Adipocyte (in vitro differentiated cells): ENCODE measurements around the gene LCTL.

ENCODE experiments used
- DNase-seq: peaks from one replicate; pipeline ENCODE4 v3.0.0-alpha.2; 2015; ENCODE audit warnings: low read depth
- H3K27me3 ChIP-seq: replicated peaks from 2 replicates; pipeline ENCODE4 v1.7.0; 2013; ENCODE audit warnings: mild to moderate bottlenecking, low read length, moderate library complexity; ENCODE audit not compliant: control insufficient read depth, insufficient read depth
- H3K36me3 ChIP-seq: 2 replicates; pipeline ENCODE4 v1.7.0; 2013; ENCODE audit warnings: low read length, mild to moderate bottlenecking, moderate library complexity; ENCODE audit not compliant: control insufficient read depth, insufficient read depth, severe bottlenecking
- H3K4me1 ChIP-seq: 2 replicates; pipeline ENCODE4 v1.7.0; 2013; ENCODE audit warnings: mild to moderate bottlenecking, low read length, moderate library complexity; ENCODE audit not compliant: control insufficient read depth, insufficient read depth
- H3K4me3 ChIP-seq: 2 replicates; pipeline ENCODE4 v1.7.0; 2013; ENCODE audit warnings: mild to moderate bottlenecking, low read length, moderate library complexity
- H3K9ac ChIP-seq: 2 replicates; pipeline ENCODE4 v1.7.0; 2013; ENCODE audit warnings: mild to moderate bottlenecking, low read length, moderate library complexity
- H3K9me3 ChIP-seq: 2 replicates; pipeline ENCODE4 v1.7.0; 2013; ENCODE audit warnings: mild to moderate bottlenecking, low read length, moderate library complexity; ENCODE audit not compliant: control insufficient read depth

The LCTL gene

DNA sequence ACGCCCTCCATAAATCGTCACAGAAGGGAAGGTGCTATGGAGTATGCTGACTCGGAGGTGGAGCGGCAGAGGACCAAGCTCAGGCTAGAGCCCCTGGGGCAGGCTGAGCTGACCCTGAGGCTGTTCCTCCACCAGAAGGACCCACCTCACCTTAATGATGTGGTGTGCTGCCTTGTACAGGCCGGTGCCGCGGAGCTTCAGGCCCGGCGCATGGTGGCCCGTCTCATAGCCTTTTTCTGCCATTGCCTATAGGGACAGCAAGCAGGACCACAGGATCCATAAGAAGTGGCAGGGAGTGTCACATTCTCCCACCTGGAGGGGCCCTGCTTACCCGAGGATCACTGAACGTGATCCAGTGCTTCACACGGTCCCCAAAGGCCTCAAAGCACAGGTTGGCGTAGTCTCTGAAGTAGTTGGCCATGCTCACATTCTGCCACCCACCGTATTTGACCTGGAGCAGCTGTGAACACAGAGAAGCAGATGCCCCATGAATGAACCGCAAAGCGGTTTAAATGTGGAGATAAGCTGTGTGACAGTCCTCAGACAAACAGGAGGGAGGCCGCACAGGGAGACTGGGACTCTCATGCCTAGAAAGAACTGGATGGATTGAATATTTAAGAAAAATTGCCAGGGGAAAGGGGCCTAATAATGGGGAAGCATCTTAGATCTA, 4.8 kb downstream of the LCTL start:
- Histone ChIP-seq H3K4me1 (no peaks in the 10 kb centered on the region), H3K36me3 (no peaks in the 10 kb centered on the region), H3K4me3 (no peak overlapping the region), H3K27me3 (no peaks in the 10 kb centered on the region), H3K9me3 (peaks cover under 1% of the 10 kb centered on the region), H3K9ac (no peak overlapping the region)
- DNase-seq: no peak

DNA sequence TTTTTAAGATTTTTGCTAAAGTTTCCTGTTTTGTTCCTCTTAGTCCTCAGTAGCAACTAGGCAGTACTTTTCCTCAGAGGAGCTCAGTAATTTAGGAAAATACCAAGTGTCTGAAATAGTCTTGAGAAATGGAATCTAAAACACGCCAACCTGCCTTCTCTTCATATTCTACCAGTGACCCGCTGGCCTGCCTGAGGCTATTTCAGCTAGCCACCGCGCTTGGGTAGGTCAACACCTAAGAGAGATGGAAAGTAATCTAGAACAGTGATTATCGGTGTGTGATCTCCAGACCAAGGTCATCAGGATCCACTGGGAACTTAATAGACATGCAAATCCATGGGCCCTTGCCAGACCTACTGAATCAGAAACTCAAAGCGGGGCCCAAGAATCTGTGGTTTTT, 7.5 kb downstream of the LCTL start:
- DNase-seq: no peak
- Histone ChIP-seq H3K36me3 (no peaks in the 10 kb centered on the region), H3K9ac (no peak overlapping the region), H3K27me3 (no peaks in the 10 kb centered on the region), H3K9me3 (peaks cover 4% of the 10 kb centered on the region), H3K4me1 (no peaks in the 10 kb centered on the region), H3K4me3 (no peak overlapping the region)

DNA sequence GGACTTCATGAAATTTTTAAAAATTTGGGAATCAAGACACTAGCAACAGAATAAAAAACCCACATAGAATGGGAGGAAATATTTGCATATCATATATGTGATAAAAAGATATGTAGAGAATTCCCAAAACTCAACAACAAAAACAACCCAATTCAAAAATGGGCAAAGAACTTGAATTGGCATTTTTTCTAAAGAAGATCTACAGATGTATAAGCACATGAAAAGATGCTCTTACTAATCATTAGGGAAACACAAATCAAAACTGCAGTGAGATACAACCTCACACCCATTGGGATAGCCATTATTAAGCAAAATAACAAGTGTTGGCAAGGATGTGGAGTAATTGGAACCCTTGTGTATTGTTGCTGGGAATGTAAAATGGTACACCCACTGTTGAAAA, 10.1 kb downstream of the LCTL start:
- Histone ChIP-seq H3K4me1 (no peaks in the 10 kb centered on the region), H3K27me3 (no peaks in the 10 kb centered on the region), H3K4me3 (no peak overlapping the region), H3K9ac (no peak overlapping the region), H3K36me3 (no peaks in the 10 kb centered on the region), H3K9me3 (peaks cover 4% of the 10 kb centered on the region)
- DNase-seq: no peak

DNA sequence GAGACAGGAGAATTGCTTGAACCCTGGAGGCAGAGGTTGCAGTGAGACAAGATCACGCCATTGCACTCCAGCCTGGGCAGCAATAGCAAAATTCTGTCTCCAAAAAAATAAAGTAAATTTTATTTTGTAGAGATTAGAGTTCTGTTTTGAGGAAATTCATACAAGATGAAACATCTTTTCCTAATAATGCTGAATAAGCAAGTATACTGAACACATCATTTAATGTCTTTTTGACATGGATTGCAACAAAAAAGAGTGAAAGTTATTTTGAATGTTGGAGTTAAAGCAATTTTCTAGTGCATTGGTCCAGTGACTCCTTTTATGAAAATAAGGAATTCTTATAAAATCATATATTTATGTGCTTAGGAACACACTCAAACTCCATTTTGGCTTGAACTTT, 20.5 kb downstream of the LCTL start:
- Histone ChIP-seq H3K27me3 (no peaks in the 10 kb centered on the region), H3K36me3 (peaks cover 10% of the 10 kb centered on the region), H3K4me3 (no peak overlapping the region), H3K9ac (no peak overlapping the region), H3K4me1 (no peaks in the 10 kb centered on the region), H3K9me3 (no peaks in the 10 kb centered on the region)
- no peak for DNase-seq

DNA sequence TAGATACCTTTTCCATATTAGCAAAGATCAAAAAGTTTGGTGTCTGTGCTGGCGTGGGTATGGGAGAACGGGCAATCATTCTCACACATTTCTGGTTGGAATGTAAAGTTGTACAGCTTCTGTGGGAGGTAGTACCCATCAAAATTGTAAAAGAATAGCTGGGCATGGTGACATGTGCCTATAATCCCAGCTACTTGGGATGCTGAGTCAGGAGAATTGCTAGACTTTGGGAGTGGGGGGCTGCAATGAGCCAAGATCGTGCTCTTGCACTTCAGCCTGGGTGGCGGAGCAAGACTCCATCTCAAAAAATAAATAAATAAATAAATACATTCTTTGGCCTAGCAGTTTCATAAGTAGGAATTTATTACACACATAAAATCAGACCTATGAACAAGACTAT, 22.9 kb downstream of the LCTL start:
- Histone ChIP-seq H3K9me3 (no peaks in the 10 kb centered on the region), H3K36me3 (no peaks in the 10 kb centered on the region), H3K4me1 (no peaks in the 10 kb centered on the region), H3K9ac (no peak overlapping the region), H3K4me3 (no peak overlapping the region), H3K27me3 (no peaks in the 10 kb centered on the region)
- no peak for DNase-seq

DNA sequence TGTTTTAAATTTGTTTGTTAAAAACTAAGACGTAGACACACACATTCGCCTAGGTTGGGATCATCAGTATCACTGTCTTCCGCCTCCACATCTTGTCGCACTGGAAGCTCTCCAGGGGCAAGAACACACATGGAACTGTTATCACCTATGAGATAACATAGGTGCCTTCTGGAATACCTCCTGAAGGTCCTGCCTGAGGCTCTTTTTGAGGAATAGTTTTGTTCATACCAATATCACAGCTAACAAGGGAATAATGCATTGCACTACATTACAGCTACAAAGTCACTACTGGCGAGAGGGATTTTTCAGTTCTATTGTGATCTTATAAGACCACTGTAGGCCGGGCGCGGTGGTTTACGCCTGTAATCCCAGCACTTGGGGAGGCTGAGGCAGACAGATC, 30.7 kb downstream of the LCTL start:
- Histone ChIP-seq H3K27me3 (no peaks in the 10 kb centered on the region), H3K4me3 (no peak overlapping the region), H3K36me3 (no peaks in the 10 kb centered on the region), H3K9me3 (no peaks in the 10 kb centered on the region), H3K9ac (no peak overlapping the region), H3K4me1 (no peaks in the 10 kb centered on the region)
- no peak for DNase-seq

DNA sequence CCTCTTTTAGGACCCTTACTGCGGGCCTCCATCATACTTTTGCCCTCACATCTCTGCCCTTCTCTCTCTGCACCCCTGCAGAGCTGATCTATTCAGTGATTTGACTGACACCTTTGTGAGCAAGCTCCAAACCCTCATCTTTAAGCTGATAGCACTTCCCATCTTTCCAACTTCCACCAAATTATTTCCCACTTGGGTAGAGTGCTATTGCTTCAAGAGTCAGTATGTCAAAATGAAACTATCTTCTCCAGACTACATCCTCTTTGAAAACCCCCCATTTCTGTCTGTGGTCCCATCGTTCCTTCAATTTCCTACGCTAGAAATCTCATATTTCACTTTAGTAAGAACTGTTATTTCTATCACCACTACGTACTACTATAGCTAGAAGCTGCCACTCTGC, 41.0 kb downstream of the LCTL start:
- H3K36me3 ChIP-seq: peaks cover 6% of the 10 kb centered on the region
- no peak overlapping the region for H3K4me3 ChIP-seq
- DNase-seq: no peak

DNA sequence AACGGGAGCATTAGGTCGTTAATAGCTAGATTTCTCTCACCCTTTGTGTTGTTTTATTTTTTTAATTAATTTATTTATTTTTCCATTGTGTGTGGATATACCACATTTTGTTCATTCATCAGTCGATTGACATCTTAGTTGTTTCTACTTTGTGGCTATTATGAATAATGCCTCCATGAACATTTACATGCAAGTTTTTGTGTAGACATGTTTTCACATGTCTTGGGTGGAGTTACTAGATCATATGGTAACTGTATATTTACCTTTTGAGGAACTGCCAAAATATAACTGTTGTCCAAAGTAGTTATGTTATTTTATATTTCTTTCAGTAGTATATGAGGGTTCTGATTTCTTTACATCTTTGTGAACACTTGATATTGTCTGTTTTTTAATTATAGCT, 41.9 kb downstream of the LCTL start:
- Histone ChIP-seq H3K9ac (no peak overlapping the region), H3K36me3 (peaks cover 4% of the 10 kb centered on the region), H3K4me3 (no peak overlapping the region), H3K9me3 (no peaks in the 10 kb centered on the region), H3K27me3 (no peaks in the 10 kb centered on the region), H3K4me1 (no peaks in the 10 kb centered on the region)
- DNase-seq: no peak

More for the DNA sequence above, 41.0 kb downstream of the LCTL start:
- Histone ChIP-seq H3K9me3 (no peaks in the 10 kb centered on the region), H3K27me3 (no peaks in the 10 kb centered on the region), H3K4me1 (no peaks in the 10 kb centered on the region), H3K9ac (no peak overlapping the region)

DNA sequence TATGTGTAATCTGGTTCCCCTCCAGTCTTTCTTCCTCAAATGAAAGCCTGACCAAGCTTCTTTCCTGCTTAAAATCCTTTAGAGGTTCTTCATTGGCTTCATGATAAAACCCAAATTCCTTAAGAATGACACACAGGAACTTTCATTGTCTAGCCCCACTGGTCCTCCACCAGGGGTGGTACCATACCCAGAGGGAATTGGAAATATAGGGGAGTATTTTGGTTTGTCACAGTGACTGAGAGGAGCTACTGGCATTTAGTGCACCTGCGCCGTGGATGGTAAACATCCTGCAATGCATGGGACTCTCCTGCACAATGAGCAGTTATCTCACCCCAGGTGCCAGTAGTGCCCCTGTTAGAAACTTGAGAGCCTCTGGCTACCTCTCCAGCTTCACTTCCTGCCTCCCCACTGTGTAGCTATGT, 49.9 kb downstream of the LCTL start:
- Histone ChIP-seq H3K4me1 (no peaks in the 10 kb centered on the region), H3K4me3 (no peak overlapping the region), H3K9ac (no peak overlapping the region), H3K27me3 (no peaks in the 10 kb centered on the region), H3K9me3 (no peaks in the 10 kb centered on the region), H3K36me3 (peaks cover 10% of the 10 kb centered on the region)
- DNase-seq: no peak

DNA sequence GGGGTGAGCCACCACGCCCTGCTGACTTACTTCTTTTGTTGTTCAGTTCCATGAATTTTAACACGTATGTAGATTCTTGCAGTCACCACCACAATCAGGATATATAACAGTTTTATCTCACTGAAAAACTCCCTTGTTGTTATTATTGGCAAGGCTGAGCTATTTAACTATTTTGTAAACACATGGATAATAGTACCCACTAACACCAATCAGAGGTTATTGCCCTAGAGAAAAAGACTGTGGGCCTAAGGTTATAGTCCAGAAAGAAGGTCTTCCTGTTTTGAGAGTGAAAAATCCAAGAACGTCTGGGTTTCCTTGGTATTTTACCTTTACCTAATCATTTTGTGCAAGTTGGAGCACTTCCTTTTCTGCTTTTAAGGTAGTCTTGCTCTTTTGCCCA, 51.2 kb downstream of the LCTL start:
- Histone ChIP-seq H3K36me3 (peaks cover 6% of the 10 kb centered on the region), H3K9ac (no peak overlapping the region), H3K27me3 (no peaks in the 10 kb centered on the region), H3K4me1 (no peaks in the 10 kb centered on the region), H3K4me3 (no peak overlapping the region), H3K9me3 (no peaks in the 10 kb centered on the region)
- DNase-seq: no peak

DNA sequence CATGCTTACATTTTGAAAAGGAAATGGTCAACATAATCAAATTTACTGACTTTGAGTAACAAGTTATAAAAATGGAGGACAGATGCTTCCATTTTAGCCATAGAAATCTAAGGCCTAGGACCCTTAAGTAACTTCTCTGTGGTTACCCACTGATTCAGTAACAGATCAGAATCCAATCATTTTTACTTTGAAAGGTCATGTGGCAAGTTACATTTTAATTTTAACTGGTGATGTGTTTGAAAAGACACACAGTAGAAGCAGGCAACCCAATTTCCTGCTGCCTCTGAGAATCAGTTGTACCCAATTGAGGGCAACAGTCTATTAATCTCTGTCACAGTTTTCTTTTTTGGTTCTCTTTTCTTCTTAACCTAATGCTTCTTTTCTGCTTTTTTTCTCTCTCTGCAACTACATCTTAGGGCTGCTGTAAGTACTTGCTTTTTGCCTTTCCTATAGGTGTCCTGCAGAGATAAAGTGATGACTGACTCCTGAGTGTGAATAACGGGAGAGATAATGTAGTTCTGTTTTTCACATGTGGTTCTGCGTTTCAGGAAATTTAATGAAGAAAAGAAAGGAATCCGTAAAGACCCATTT, 57.4 kb downstream of the LCTL start:
- H3K4me1 ChIP-seq: peaks cover 6% of the 10 kb centered on the region
- H3K36me3 ChIP-seq: no peaks in the 10 kb centered on the region
- H3K4me3 ChIP-seq: no peak overlapping the region
- no peak overlapping the region for H3K9ac ChIP-seq
- H3K27me3 ChIP-seq: no peaks in the 10 kb centered on the region
- DNase-seq: no peak
- H3K9me3 ChIP-seq: no peaks in the 10 kb centered on the region

DNA sequence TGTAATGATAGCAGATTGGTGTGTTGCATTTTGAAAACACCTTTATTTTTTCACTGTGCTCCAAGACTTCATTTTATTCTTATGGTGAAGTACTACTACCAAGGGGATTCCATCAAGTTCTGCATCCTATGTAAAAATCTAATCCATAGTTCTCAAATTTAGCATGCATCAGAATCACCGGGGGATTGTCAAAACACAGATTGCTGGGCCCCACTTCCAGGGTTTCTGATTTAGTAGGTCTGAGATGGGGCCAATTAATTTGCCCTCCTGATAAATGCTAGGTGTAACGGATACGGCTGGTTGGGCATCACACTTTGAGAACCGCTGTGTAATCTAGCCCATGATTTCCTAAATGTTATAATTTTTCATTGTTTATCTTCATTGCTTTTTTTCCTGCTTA, 60.0 kb downstream of the LCTL start:
- H3K27me3 ChIP-seq: no peaks in the 10 kb centered on the region
- no peak for DNase-seq

More for the DNA sequence above, 60.0 kb downstream of the LCTL start:
- Histone ChIP-seq H3K36me3 (peaks cover 22% of the 10 kb centered on the region), H3K9ac (peak overlapping the region; percentile 98), H3K4me1 (peaks cover 26% of the 10 kb centered on the region), H3K9me3 (no peaks in the 10 kb centered on the region), H3K4me3 (peak overlapping the region; percentile 93)
